Aorta (tissue), 5 donors: ENCODE results near the gene ZC3H7A. TPM values are rescaled to one million over a fixed set of nuclear protein-coding genes. Genes with fewer than 3 reads are reported as not detected.

Experiments
- ATAC-seq: fragments of 200-7000 bp; cut with Tn5 transposase; one replicate; pipeline ENCODE4 v1.9.1; 2022; ENCODE audit warnings: moderate library complexity; ENCODE audit not compliant: low FRiP score
- DNase-seq, 2 donors: peaks; one replicate each; pipeline ENCODE4 v3.0.0-alpha.2; 2020
- H3K27ac ChIP-seq, 2 donors: one replicate each; pipeline ENCODE4 v1.5.1; 2013; ENCODE audit warnings: low read length in 2 of 2, mild to moderate bottlenecking in 2 of 2, moderate library complexity in 2 of 2, control low read depth in 1 of 2, inconsistent platforms in 1 of 2, low read depth in 1 of 2
- H3K27me3 ChIP-seq, 2 donors: one replicate each; pipeline ENCODE4 v1.6.1; 2013; ENCODE audit warnings: control low read depth in 1 of 2, low read length in 1 of 2, mild to moderate bottlenecking in 1 of 2, moderate library complexity in 1 of 2; ENCODE audit not compliant: insufficient read depth in 2 of 2, control insufficient read depth in 1 of 2
- H3K36me3 ChIP-seq, 2 donors: one replicate each; pipeline ENCODE4 v1.6.1; 2013; ENCODE audit warnings: control low read depth in 1 of 2, low read length in 1 of 2, mild to moderate bottlenecking in 1 of 2; ENCODE audit not compliant: insufficient read depth in 2 of 2, control insufficient read depth in 1 of 2
- H3K4me1 ChIP-seq, 2 donors: one replicate each; pipeline ENCODE4 v1.6.1; 2013; ENCODE audit warnings: low read length in 2 of 2, control low read depth in 1 of 2, mild to moderate bottlenecking in 1 of 2, moderate library complexity in 1 of 2; ENCODE audit not compliant: insufficient read depth in 2 of 2, control insufficient read depth in 1 of 2
- H3K4me3 ChIP-seq, 2 donors: one replicate each; pipeline ENCODE4 v1.5.1; 2013; ENCODE audit warnings: low read length in 2 of 2, control low read depth in 1 of 2, mild to moderate bottlenecking in 1 of 2
- H3K9me3 ChIP-seq: one replicate; pipeline ENCODE4 v1.6.1; 2013; ENCODE audit warnings: mild to moderate bottlenecking, low read length; ENCODE audit not compliant: control insufficient read depth
- WGBS, 2 donors: extraction: QIAGEN DNeasy Blood & Tissue Kit; methylation state at CpG; one replicate each; pipeline ENCODE4 v1.1.7; 2013; 5-methylcytosine and 5-hydroxymethylcytosine counted together
- intact Hi-C, 2 donors: fragments of 100-400 bp; cut with DNase I; formaldehyde crosslinking; loops; one replicate each; pipeline versions ENCODE4 v1.14.2 to v1.15.0; 2022
- polyA plus RNA-seq, 2 donors: library from polyadenylated mRNA; stranded (reverse); fragments of 200-250 nt; gene quantifications; one replicate each; pipeline ENCODE4 v1.2.3, GENCODE V29; 2013
- total RNA-seq, 2 donors: library from RNA; stranded (reverse); fragmentation: NEBNext Ultra II Directional; extraction: Animal tissue kit (Norgen Biotek cat#: 25700); gene quantifications; one replicate each; pipeline ENCODE4 v1.2.1, GENCODE V29; 2021
- donor health status: healthy with polysubstance abuse.
- donor health status: Bipolar disorder and iron deficiency.
- donor health status: DM: no; HTN: no; CAD: no.
- donor health status: DM: no; HTN: no; CAD: no.
- donor health status: DM: yes; HTN: yes; CAD: no.

ZC3H7A gene
- total and polyA plus RNA-seq, 4 donors: 45.4 to 86.2 (median 58.2) TPM

GRCh38 chr16:11774065-11774626, 22.9 kb downstream of the ZC3H7A start:
- H3K36me3 ChIP-seq: peaks cover 10% of the 10 kb centered on the region in 2 donors
- H3K4me1 ChIP-seq: no peaks in the 10 kb centered on the region
- no peaks in the 10 kb centered on the region for H3K27me3 ChIP-seq
- DNase-seq: no peak
- no peak for ATAC-seq
- no peaks in the 10 kb centered on the region for H3K9me3 ChIP-seq
- no peak overlapping the region for H3K4me3 ChIP-seq
- intact Hi-C loops: no loop called here
- no peak overlapping the region for H3K27ac ChIP-seq
- WGBS, 2 donors: 95% methylated on average over 3 of the region's 3 CpGs

DNA sequence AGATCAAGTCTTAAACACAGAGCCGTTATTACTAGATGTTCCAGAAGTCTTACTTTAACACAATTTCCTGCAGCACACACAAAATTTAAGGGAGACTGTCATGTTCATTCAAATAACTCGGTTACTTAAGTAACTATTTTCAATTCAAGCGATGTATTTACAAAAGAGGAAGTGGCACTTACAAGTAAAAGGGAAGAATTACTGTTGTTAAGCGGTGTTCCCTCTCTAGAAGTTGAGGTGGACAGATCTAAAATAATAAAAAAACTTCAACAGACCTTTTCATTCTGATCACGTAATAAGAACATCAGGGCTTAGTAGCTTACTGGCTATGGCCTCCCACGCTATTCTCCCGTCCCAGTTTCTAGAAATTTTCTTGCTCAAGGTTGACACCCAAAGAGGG, 28.2 kb downstream of the ZC3H7A start:
- intact Hi-C loops: no loop called here
- Histone ChIP-seq H3K4me3 (no peak overlapping the region), H3K4me1 (no peaks in the 10 kb centered on the region), H3K27me3 (no peaks in the 10 kb centered on the region), H3K9me3 (no peaks in the 10 kb centered on the region), H3K36me3 (peaks cover 7 to 14% of the 10 kb centered on the region in 2 donors), H3K27ac (no peak overlapping the region)
- WGBS, 2 donors: 86 to 88% methylated on average over 7 of the region's 7 CpGs
- ATAC-seq (no peak), DNase-seq (no peak)

- no peak for ATAC-seq
- WGBS, 2 donors: 88 to 90% methylated on average over 4 of the region's 4 CpGs
- peaks cover 10% of the 10 kb centered on the region in 2 donors for H3K36me3 ChIP-seq
- no peak overlapping the region for H3K27ac ChIP-seq
- DNase-seq: no peak
- intact Hi-C loops: no loop called here
- no peaks in the 10 kb centered on the region for H3K27me3 ChIP-seq
- H3K4me3 ChIP-seq: no peak overlapping the region
- no peaks in the 10 kb centered on the region for H3K9me3 ChIP-seq
- H3K4me1 ChIP-seq: no peaks in the 10 kb centered on the region
These were observed 34.6 kb downstream of the ZC3H7A start for GRCh38 chr16:11762431-11762830.

GRCh38 chr16:11759997-11760396, 37.1 kb downstream of the ZC3H7A start:
- Histone ChIP-seq H3K4me1 (no peaks in the 10 kb centered on the region), H3K36me3 (peaks cover 6 to 9% of the 10 kb centered on the region in 2 donors), H3K4me3 (no peak overlapping the region), H3K27ac (no peak overlapping the region), H3K27me3 (no peaks in the 10 kb centered on the region), H3K9me3 (no peaks in the 10 kb centered on the region)
- ATAC-seq (no peak), DNase-seq (no peak)
- intact Hi-C loops: no loop called here
- WGBS, 2 donors: 97% methylated on average over 4 of the region's 4 CpGs

DNA sequence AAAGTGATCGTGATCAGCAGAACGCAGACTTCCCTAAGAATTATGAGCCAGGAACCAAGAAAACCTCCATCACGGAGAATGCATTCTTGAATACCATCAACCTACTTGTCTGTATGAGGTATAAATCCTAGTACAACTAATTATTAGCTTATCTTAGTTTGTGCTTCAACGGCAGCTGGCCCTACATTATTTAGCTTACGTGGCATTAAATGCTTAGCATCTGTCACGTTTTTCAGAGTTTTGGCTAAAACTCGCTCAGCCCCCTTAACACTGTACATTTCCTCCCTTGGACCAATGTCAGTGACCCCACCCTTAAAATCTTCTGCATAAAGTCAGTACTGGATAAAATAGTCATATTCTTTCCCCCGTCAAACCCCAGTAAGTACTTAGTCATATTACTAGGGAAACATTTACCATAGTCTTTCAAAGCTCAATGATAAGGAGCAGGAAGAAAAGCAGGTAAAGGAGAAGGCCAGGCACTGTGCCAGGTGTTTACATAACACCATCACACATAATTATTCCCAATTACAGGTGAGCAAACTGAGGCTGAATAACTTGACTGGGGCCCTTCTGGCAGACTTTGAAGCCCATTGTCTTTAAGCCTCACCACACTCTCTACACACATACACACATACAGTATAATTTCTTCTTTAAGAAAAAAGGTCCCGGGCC, 37.8 kb downstream of the ZC3H7A start:
- no peak for DNase-seq
- Histone ChIP-seq H3K36me3 (peaks cover 6 to 9% of the 10 kb centered on the region in 2 donors), H3K4me1 (no peaks in the 10 kb centered on the region), H3K27me3 (no peaks in the 10 kb centered on the region), H3K4me3 (no peak overlapping the region), H3K27ac (no peak overlapping the region), H3K9me3 (no peaks in the 10 kb centered on the region)
- no peak for ATAC-seq
- intact Hi-C loops: no loop called here
- WGBS, 2 donors: 82 to 84% methylated on average over 9 of the region's 9 CpGs

DNA sequence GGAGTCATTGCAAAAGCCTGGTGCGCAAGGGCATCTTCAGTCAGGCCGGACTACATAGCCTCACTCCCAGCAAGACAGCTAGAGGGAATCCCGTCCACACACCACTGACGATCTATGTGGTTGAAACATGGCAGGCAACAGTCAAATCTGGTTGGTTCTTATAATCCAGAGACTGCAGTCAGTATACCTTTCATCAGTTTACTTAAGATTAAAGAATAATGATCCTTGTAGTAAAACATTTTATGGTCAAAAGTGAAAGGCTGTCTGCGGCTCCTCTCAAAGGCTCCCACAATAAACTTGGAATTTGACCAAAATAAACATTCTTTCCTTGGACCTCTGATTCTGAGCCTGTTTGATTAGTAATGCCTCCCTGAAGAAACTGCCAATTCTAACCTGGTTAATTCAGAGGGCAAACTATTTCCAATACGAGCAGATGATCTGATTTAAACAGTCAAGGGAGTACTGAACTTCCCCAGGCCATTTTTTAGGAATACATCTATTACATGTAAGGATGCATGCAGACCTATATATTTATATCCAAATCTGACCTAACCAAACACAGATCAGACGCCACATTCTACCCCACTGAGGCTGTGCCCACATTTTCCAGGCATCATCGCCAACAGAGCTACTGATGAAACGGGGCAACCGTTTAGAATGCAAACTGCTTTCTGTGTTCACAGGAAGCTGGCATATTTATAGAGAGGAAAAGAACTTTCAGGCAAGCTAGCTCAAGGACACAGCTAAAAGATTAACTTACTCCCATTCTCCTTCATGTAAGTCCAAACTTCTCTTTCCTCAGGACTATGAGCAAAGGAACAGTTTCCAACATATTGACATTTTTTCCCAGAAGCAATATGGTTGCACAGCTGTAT, 39.1 kb downstream of the ZC3H7A start:
- no peaks in the 10 kb centered on the region for H3K9me3 ChIP-seq
- H3K4me1 ChIP-seq: no peaks in the 10 kb centered on the region
- no peak overlapping the region for H3K4me3 ChIP-seq
- peaks cover 9 to 17% of the 10 kb centered on the region in 2 donors for H3K36me3 ChIP-seq
- no peaks in the 10 kb centered on the region for H3K27me3 ChIP-seq
- H3K27ac ChIP-seq: peak overlapping the region in 1 of 2 donors; percentile 81
- ATAC-seq (no peak), DNase-seq (no peak)
- intact Hi-C loops: no loop called here
- WGBS, 2 donors: 27 to 30% methylated on average over 10 of the region's 10 CpGs

DNA sequence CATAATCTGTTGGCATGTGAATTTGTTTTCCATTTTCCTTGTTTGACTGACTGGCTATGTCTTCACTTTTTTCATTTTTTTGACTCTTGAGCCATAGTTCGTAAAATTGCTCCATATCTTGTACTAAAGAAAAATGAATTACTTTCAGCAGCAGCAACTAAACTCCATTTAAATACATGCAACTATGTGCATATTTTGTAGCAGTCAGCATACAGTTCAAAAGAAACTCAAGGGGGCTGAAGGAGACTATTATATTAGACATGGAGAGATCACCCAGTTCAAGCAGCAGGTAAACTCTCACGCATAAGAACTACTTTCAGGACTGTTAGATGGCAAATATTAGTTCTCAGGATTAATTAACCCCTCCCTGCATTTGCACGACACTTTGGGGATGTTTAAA, 40.8 kb downstream of the ZC3H7A start:
- Histone ChIP-seq H3K27me3 (no peaks in the 10 kb centered on the region), H3K27ac (no peak overlapping the region), H3K36me3 (peaks cover 9 to 21% of the 10 kb centered on the region in 2 donors), H3K9me3 (no peaks in the 10 kb centered on the region), H3K4me1 (no peaks in the 10 kb centered on the region), H3K4me3 (no peak overlapping the region)
- ATAC-seq: no peak
- intact Hi-C loops: no loop called here
- DNase-seq: no peak
- 83 to 86% methylated on average over 3 of the region's 3 CpGs for WGBS, 2 donors

GRCh38 chr16:11755022-11755760, 41.9 kb downstream of the ZC3H7A start:
- peaks cover 6 to 20% of the 10 kb centered on the region in 2 donors for H3K36me3 ChIP-seq
- intact Hi-C loops: no loop called here
- ATAC-seq (no peak), DNase-seq (no peak)
- H3K4me3 ChIP-seq: no peak overlapping the region
- H3K27ac ChIP-seq: no peak overlapping the region
- no peaks in the 10 kb centered on the region for H3K4me1 ChIP-seq
- H3K9me3 ChIP-seq: no peaks in the 10 kb centered on the region
- 90% methylated on average over 13 of the region's 13 CpGs for WGBS, 2 donors
- no peaks in the 10 kb centered on the region for H3K27me3 ChIP-seq
